ENCODE results near the gene MYH14. TPM values are rescaled to one million over a fixed set of nuclear protein-coding genes. Genes with fewer than 3 reads are reported as not detected.

Gene MYH14
- total RNA-seq, 1 experiment from 2014 or later: 0.84 TPM

DNA sequence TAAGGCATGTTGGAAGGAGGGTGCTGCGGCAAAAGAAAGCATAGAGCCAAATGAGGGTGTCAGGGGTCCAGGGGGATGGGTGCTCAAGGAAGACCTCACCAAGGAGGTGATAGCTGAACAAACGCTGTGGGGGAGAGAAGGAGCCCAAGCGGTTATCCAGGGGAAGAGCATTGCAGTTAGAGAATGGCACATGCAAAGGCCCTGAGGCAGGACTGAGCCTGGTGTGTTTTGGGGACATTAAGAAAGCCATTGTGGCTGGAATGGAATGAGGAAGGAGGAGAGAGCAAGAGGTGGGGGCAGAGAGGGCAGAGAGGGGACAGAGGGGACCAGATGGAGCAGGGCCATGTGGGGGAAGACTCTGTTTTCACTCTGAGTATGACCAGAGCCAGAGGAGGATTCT lies 6.1 kb upstream of the MYH14 start:
- TF ChIP-seq CTCF (conservative IDR thresholded peaks at IDR 0.05; ENCODE audit: low read depth, low read length) (no peak), EZH2 (IDR thresholded peaks at IDR 0.05; ENCODE audit: borderline replicate concordance, low read depth, low read length, poor library complexity, severe bottlenecking) (no peak)
- no TSS peak for BruUV-seq (replicated peaks)
- ChIA-PET POLR2A (ENCODE audit: low non-redundant PET) (no interaction called here), CTCF (no interaction called here)
- Histone ChIP-seq H3K27ac (ENCODE audit: low read depth, low read length, poor library complexity, severe bottlenecking) (no peak overlapping the region), H3K36me3 (ENCODE audit: insufficient read depth, low read length, poor library complexity, severe bottlenecking) (no peaks in the 10 kb centered on the region), H3K4me3 (ENCODE audit: low read depth, low read length, poor library complexity, severe bottlenecking) (no peak overlapping the region), H3K27me3 (replicated peaks; ENCODE audit: insufficient read depth, low read depth, low read length, poor library complexity) (peaks cover 14% of the 10 kb centered on the region), H3K4me1 (ENCODE audit: insufficient read depth, low read length, poor library complexity, severe bottlenecking) (no peaks in the 10 kb centered on the region), H3K9me3 (ENCODE audit: low read depth, low read length, poor library complexity, severe bottlenecking) (no peaks in the 10 kb centered on the region)
- DNase-seq (ENCODE audit: low spot score): no peak
- intact Hi-C loops (cut with micrococcal nuclease; ENCODE audit: unreplicated experiment): no loop called here

DNA sequence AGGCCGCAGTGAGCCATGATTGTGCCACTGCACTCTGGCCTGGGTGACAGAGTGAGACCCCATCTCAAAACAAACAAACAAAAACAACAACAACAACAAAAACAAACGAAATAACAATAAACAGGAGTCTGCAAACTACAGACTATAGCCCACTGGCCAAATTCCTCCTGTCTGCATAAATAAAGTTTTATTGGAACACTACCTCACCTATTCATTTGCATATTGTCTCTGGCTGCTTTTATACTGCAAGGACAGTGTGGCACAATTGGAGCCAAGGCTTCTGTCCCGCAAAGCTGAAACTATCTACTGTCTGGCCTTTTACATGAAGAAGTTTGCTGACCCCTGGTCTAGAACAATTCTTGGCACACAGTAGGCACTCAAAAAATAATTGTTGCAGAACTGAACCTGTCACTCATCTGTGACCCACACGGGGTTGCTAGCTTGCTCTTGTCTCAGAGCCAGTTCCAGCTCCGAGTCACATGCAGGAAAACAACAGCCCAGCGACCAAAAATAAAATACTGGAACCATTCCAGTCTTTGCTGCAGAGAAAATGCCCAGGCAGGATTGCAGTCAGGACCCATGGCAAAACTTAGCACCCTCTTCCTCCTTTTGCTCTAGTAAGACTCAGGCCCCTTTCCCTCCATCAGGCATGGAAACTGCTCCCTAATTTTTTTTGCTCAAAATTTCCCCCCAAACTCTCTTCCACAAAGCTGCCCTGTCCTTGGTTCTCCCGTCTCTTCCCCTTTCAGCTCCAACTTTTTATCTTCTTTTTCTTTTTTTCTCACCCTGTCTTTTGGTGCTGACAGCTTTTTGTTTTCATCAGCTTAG lies 4.8 kb upstream of the MYH14 start:
- no TSS peak for BruUV-seq (replicated peaks)
- Histone ChIP-seq H3K4me3 (ENCODE audit: low read depth, low read length, poor library complexity, severe bottlenecking) (no peak overlapping the region), H3K27me3 (replicated peaks; ENCODE audit: insufficient read depth, low read depth, low read length, poor library complexity) (peaks cover 24% of the 10 kb centered on the region), H3K27ac (ENCODE audit: low read depth, low read length, poor library complexity, severe bottlenecking) (no peak overlapping the region), H3K4me1 (ENCODE audit: insufficient read depth, low read length, poor library complexity, severe bottlenecking) (no peaks in the 10 kb centered on the region), H3K36me3 (ENCODE audit: insufficient read depth, low read length, poor library complexity, severe bottlenecking) (no peaks in the 10 kb centered on the region), H3K9me3 (ENCODE audit: low read depth, low read length, poor library complexity, severe bottlenecking) (no peaks in the 10 kb centered on the region)
- DNase-seq (ENCODE audit: low spot score): no peak
- ChIA-PET POLR2A (ENCODE audit: low non-redundant PET) (no interaction called here), CTCF (no interaction called here)
- intact Hi-C loops (cut with micrococcal nuclease; ENCODE audit: unreplicated experiment): no loop called here
- TF ChIP-seq EZH2 (IDR thresholded peaks at IDR 0.05; ENCODE audit: borderline replicate concordance, low read depth, low read length, poor library complexity, severe bottlenecking) (no peak), CTCF (conservative IDR thresholded peaks at IDR 0.05; ENCODE audit: low read depth, low read length) (no peak)

DNA sequence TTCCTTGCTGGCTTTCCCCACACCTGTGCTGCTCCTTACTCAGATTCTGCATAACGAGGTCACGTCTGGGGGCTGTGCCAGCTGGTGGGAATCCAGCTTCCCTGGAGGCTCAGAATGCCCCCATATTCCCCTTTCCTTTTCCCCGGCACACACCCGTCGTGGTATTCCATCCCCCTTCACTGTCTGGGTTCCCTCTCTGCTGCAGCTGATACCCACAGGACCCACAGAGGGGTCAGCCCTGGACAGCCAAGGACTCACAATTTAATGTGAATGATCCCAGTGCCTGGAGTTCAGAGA lies 4.2 kb upstream of the MYH14 start:
- intact Hi-C loops (cut with micrococcal nuclease; ENCODE audit: unreplicated experiment): no loop called here
- DNase-seq (ENCODE audit: low spot score): no peak
- Histone ChIP-seq H3K4me3 (ENCODE audit: low read depth, low read length, poor library complexity, severe bottlenecking) (no peak overlapping the region), H3K9me3 (ENCODE audit: low read depth, low read length, poor library complexity, severe bottlenecking) (no peaks in the 10 kb centered on the region), H3K27me3 (replicated peaks; ENCODE audit: insufficient read depth, low read depth, low read length, poor library complexity) (peaks cover 29% of the 10 kb centered on the region), H3K36me3 (ENCODE audit: insufficient read depth, low read length, poor library complexity, severe bottlenecking) (no peaks in the 10 kb centered on the region), H3K4me1 (ENCODE audit: insufficient read depth, low read length, poor library complexity, severe bottlenecking) (no peaks in the 10 kb centered on the region), H3K27ac (ENCODE audit: low read depth, low read length, poor library complexity, severe bottlenecking) (no peak overlapping the region)
- no peak for TF ChIP-seq EZH2 (IDR thresholded peaks at IDR 0.05; ENCODE audit: borderline replicate concordance, low read depth, low read length, poor library complexity, severe bottlenecking)
- no peak for TF ChIP-seq CTCF (conservative IDR thresholded peaks at IDR 0.05; ENCODE audit: low read depth, low read length)
- ChIA-PET CTCF (no interaction called here), POLR2A (ENCODE audit: low non-redundant PET) (no interaction called here)
- BruUV-seq (replicated peaks): no TSS peak

All from A673 (cell line).